NCI-H2081 (cell line): ENCODE results near the gene SLC38A9.

Source experiments
- DNase-seq, 2 experiments: peaks; one replicate each; lab custom pipeline; 2025; lab: John Stamatoyannopoulos, UW

The SLC38A9 gene

GRCh38 chr5:55578771-55579170 is 133.4 kb downstream of the SLC38A9 start:
- DNase-seq, result no peak

GRCh38 chr5:55577353-55578060 is 134.6 kb downstream of the SLC38A9 start:
- no peak for DNase-seq

GRCh38 chr5:55576661-55577060 is 135.5 kb downstream of the SLC38A9 start:
- no peak for DNase-seq
